B cell (primary cell): Measurements from ENCODE around the gene RNF212. TPM values are rescaled to one million over a fixed set of nuclear protein-coding genes. Genes with fewer than 3 reads are reported as not detected.

Experiments used
- ATAC-seq: fragments of 200-7000 bp; cut with Tn5 transposase; one replicate; pipeline ENCODE4 v1.10.0; 2021; ENCODE audit warnings: low read depth, mild to moderate bottlenecking, moderate number of reproducible peaks, moderate library complexity
- CTCF ChIA-PET: fragments of 350-600 bp; sonication (Branson Sonifier 250); formaldehyde crosslinking; loops from one replicate; lab custom pipeline; 2021; ENCODE audit warnings: antibody characterized with exemption, inconsistent platforms; lab: Charles Lee
- POLR2A ChIA-PET: fragments of 350-600 bp; sonication (Branson Sonifier 250); formaldehyde crosslinking; loops from one replicate; lab custom pipeline; 2021; ENCODE audit warnings: antibody characterized with exemption; lab: Charles Lee
- DNase-seq: peaks from one replicate; pipeline ENCODE4 v3.0.0; 2013
- H2AFZ ChIP-seq: 2 replicates; pipeline ENCODE4 v1.6.1; 2012; ENCODE audit warnings: mild to moderate bottlenecking, low read depth, low read length; ENCODE audit not compliant: insufficient read depth, poor library complexity, severe bottlenecking
- H3K27ac ChIP-seq, 2 donors: 1 replicate in 1 of 2; 2 replicates in 1 of 2; pipeline ENCODE4 v1.5.1; 2012 to 2013; ENCODE audit warnings: low read length in 2 of 2, mild to moderate bottlenecking in 2 of 2, moderate library complexity in 1 of 2
- H3K27me3 ChIP-seq, 4 experiments: fragments of 200-600 bp in 1 of 4; sonication (generic) in 1 of 4; replicated peaks in 1 of 4; 1 replicate in 2 of 4; 2 replicates in 2 of 4; pipeline versions ENCODE4 v1.6.1 to v1.7.0; 2013 to 2016; ENCODE audit warnings: low read length in 3 of 4, mild to moderate bottlenecking in 2 of 4, mixed read lengths in 1 of 4, moderate library complexity in 1 of 4; ENCODE audit not compliant: insufficient read depth in 4 of 4, control insufficient read depth in 3 of 4; ENCODE audit errors: control extremely low read depth in 1 of 4
- H3K36me3 ChIP-seq, 2 experiments: replicated peaks in 1 of 2; 1 replicate in 1 of 2; 2 replicates in 1 of 2; pipeline versions ENCODE4 v1.6.1 to v1.7.1; 2013; ENCODE audit warnings: low read length in 1 of 2; ENCODE audit not compliant: insufficient read depth in 2 of 2, control insufficient read depth in 1 of 2; ENCODE audit errors: control extremely low read depth in 1 of 2, extremely low read depth in 1 of 2
- H3K4me1 ChIP-seq, 2 donors: fragments of 200-600 bp in 1 of 2; sonication (generic) in 1 of 2; 1 replicate in 1 of 2; 2 replicates in 1 of 2; pipeline versions ENCODE4 v1.5.1 to v1.6.1; 2013 to 2017; ENCODE audit warnings: low read length in 2 of 2; ENCODE audit not compliant: control insufficient read depth in 2 of 2, insufficient read depth in 2 of 2
- H3K4me2 ChIP-seq: replicated peaks from 2 replicates; pipeline ENCODE3; 2012; ENCODE audit warnings: mild to moderate bottlenecking, low read depth, low read length; ENCODE audit not compliant: poor library complexity, severe bottlenecking
- H3K4me3 ChIP-seq, 5 experiments: fragments of 200-600 bp in 1 of 5; sonication (generic) in 1 of 5; 1 replicate in 3 of 5; 2 replicates in 2 of 5; pipeline versions ENCODE4 v1.5.1 to v1.7.0; 2011 to 2016; ENCODE audit warnings: low read length in 4 of 5, mild to moderate bottlenecking in 4 of 5, low read depth in 2 of 5, control low read depth in 1 of 5, moderate library complexity in 1 of 5; ENCODE audit not compliant: insufficient read depth in 1 of 5; ENCODE audit errors: control extremely low read depth in 1 of 5, extremely low read depth in 1 of 5
- H3K79me2 ChIP-seq: fragments of 200-600 bp; sonication (generic); one replicate; pipeline ENCODE4 v1.6.0; 2016; ENCODE audit warnings: low read length; ENCODE audit not compliant: control insufficient read depth, insufficient read depth
- H3K9ac ChIP-seq: fragments of 200-600 bp; sonication (generic); 2 replicates; pipeline ENCODE4 v1.6.1; 2017; ENCODE audit warnings: mild to moderate bottlenecking, low read length, moderate library complexity
- H3K9me3 ChIP-seq, 3 donors: one replicate each; pipeline versions ENCODE4 v1.6.1 to v1.7.1; 2013; ENCODE audit warnings: low read length in 2 of 3; ENCODE audit not compliant: control insufficient read depth in 2 of 3, insufficient read depth in 1 of 3; ENCODE audit errors: control extremely low read depth in 1 of 3
- H4K20me1 ChIP-seq: 2 replicates; pipeline ENCODE4 v1.6.0; 2012; ENCODE audit warnings: mild to moderate bottlenecking, low read length; ENCODE audit not compliant: insufficient read depth, control insufficient read depth, poor library complexity, severe bottlenecking
- H3K27ac Mint-ChIP-seq: one replicate; pipeline ENCODE4 v1.8.0; 2021; ENCODE audit warnings: mixed read lengths
- H3K27me3 Mint-ChIP-seq: one replicate; pipeline ENCODE4 v1.8.0; 2021; ENCODE audit warnings: mixed read lengths
- H3K4me1 Mint-ChIP-seq: one replicate; pipeline ENCODE4 v1.8.0; 2021; ENCODE audit warnings: mixed read lengths
- H3K4me3 Mint-ChIP-seq: one replicate; pipeline ENCODE4 v1.8.0; 2021; ENCODE audit warnings: mixed read lengths
- H3K9me3 Mint-ChIP-seq: one replicate; pipeline ENCODE4 v1.8.0; 2022; ENCODE audit warnings: mixed read lengths; ENCODE audit not compliant: insufficient read depth
- EZH2 ChIP-seq: IDR thresholded peaks from 2 replicates; pipeline ENCODE4 v1.6.1; 2012; ENCODE audit warnings: borderline replicate concordance, low read depth, mild to moderate bottlenecking, moderate library complexity, low read length; ENCODE audit not compliant: insufficient read depth, poor library complexity, severe bottlenecking
- WGBS: methylation state at CpG from one replicate; pipeline ENCODE4 v1.1.5; 2013; ENCODE audit warnings: missing lambda C conversion rate; ENCODE audit not compliant: insufficient coverage; 5-methylcytosine and 5-hydroxymethylcytosine counted together
- intact Hi-C: fragments of 100-400 bp; cut with micrococcal nuclease; formaldehyde crosslinking; loops from one replicate; pipeline ENCODE4 v1.10.0; 2022
- polyA plus RNA-seq: library from polyadenylated mRNA; depleted of rRNA; stranded (reverse); fragments of >200 nt; gene quantifications from 2 replicates; pipeline ENCODE4 v1.2.3, GENCODE V29; 2012
- total RNA-seq, 2 donors: library from RNA; stranded (reverse); fragments of 120-200 nt in 1 of 2; gene quantifications; 1 replicate in 1 of 2; 2 replicates in 1 of 2; pipeline versions ENCODE4 v1.2.3 to v1.2.4, GENCODE V29; 2013 to 2022
- TF ChIP-seq, protein P1 (sequence below): fragments of 200-600 bp; IDR thresholded peaks from one replicate; pipeline ENCODE4 v1.8.0; 2022; ENCODE audit warnings: antibody characterized with exemption, mild to moderate bottlenecking

Gene RNF212
- total and polyA plus RNA-seq, 2 donors (not counting 1 experiment from before 2014, with no cell fraction given) = 2.1 to 5.9 TPM

DNA sequence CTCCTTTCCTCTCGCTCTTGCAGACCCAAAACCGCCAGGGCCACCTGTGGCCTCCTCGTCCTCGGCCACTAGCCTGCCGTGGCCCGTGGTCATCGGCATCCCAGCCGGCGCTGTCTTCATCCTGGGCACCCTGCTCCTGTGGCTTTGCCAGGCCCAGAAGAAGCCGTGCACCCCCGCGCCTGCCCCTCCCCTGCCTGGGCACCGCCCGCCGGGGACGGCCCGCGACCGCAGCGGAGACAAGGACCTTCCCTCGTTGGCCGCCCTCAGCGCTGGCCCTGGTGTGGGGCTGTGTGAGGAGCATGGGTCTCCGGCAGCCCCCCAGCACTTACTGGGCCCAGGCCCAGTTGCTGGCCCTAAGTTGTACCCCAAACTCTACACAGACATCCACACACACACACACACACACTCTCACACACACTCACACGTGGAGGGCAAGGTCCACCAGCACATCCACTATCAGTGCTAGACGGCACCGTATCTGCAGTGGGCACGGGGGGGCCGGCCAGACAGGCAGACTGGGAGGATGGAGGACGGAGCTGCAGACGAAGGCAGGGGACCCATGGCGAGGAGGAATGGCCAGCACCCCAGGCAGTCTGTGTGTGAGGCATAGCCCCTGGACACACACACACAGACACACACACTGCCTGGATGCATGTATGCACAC, 88.3 kb downstream of the RNF212 start:
- Histone ChIP-seq H3K4me1 (peaks cover 24 to 41% of the 10 kb centered on the region in 2 donors), H2AFZ (no peak overlapping the region), H3K9ac (no peak overlapping the region), H3K4me3 (no peak overlapping the region), H3K9me3 (peaks cover 0 to 3% (median 0%) of the 10 kb centered on the region in 3 donors), H3K27me3 (peaks cover 0 to 8% (median 0%) of the 10 kb centered on the region in 4 experiments), H3K27ac (no peak overlapping the region), H3K4me2 (no peak overlapping the region), H3K36me3 (peaks cover 0 to 2% of the 10 kb centered on the region in 2 experiments), H4K20me1 (no peaks in the 10 kb centered on the region), H3K79me2 (no peaks in the 10 kb centered on the region)
- H3K27ac Mint-ChIP-seq = peak overlapping the region; percentile 46
- intact Hi-C loops = no loop called here
- CTCF ChIA-PET = no interaction called here
- no peak for ATAC-seq
- H3K27me3 Mint-ChIP-seq = no peaks in the 10 kb centered on the region
- DNase-seq = no peak
- POLR2A ChIA-PET = interaction anchor here (0.6 kb wide), 1 partner anchor 328 kb away, joined by 3 read pairs; no protein-coding TSS in a partner anchor
- no peak overlapping the region for H3K4me3 Mint-ChIP-seq
- no peaks in the 10 kb centered on the region for H3K9me3 Mint-ChIP-seq
- peaks cover 32% of the 10 kb centered on the region for H3K4me1 Mint-ChIP-seq
- 96% methylated on average over 24 of the region's 32 CpGs for WGBS
- TF ChIP-seq EZH2 = no peak
- TF ChIP-seq, protein P1, sequence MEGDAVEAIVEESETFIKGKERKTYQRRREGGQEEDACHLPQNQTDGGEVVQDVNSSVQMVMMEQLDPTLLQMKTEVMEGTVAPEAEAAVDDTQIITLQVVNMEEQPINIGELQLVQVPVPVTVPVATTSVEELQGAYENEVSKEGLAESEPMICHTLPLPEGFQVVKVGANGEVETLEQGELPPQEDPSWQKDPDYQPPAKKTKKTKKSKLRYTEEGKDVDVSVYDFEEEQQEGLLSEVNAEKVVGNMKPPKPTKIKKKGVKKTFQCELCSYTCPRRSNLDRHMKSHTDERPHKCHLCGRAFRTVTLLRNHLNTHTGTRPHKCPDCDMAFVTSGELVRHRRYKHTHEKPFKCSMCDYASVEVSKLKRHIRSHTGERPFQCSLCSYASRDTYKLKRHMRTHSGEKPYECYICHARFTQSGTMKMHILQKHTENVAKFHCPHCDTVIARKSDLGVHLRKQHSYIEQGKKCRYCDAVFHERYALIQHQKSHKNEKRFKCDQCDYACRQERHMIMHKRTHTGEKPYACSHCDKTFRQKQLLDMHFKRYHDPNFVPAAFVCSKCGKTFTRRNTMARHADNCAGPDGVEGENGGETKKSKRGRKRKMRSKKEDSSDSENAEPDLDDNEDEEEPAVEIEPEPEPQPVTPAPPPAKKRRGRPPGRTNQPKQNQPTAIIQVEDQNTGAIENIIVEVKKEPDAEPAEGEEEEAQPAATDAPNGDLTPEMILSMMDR = no peak
